NCI-H510A treated with DMSO at 0.1 percent for 48 hours (cell line): ENCODE results near the gene ST3GAL5.

Experiments
- DNase-seq: peaks from one replicate; lab custom pipeline; 2025; lab: John Stamatoyannopoulos, UW

ST3GAL5 gene

DNA sequence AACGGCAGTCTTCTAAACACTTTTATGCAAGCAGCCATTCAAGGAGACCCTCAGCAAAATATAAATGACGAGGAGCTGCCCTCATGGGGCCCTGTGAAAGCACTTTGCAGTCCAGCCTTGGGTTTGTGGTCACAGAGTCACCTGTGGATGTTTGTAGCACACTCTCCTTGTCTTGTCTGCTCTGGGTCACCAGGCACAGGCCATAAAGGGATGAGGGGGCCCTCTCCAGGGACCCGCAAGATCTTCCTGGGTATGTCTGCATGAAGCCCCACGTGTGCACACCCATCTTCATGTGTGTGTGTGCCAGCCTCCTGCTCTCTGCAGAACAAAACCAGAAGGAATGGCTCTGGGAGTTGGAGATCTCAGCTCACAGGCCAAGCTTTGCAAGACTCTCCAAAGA lies 98.8 kb downstream of the ST3GAL5 start:
- DNase-seq = no peak

DNA sequence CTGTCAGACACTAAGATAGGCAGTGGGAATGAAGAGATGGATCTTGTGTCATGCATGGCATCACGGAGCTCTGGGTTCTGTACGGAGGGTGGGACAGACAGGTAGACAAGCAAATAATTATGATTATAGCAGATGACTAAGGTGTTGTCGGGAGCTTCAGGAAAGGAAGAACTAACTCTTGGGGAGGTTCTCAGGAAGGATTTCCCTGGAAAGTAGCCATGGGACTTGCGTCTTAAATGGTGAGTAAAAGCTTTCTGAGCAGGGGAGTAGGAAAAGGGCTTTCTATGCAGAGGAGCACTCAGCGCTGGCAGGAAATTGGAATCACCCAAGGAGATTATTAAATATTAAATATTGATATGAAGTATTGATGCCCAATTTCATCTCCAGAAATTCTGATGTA lies 99.5 kb downstream of the ST3GAL5 start:
- no peak for DNase-seq

DNA sequence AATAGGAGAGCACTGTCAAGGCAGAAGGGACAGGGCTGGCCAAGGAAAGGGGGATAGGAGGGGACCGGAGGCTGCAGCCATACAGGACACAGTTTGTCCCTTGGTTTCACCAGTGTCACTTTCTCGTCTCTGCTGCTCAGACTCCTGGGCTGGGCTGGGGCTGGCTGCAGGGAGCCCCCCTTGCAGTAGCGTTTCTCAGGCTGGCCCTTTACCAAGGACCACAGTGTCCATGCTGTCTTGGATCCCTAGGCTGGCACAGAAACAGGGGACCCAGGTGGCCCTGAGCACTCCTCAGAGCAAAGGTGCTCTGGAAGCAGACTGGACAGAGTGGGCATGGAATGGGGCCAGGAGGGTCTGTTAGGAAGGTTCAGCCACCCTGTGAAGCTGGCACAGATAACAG lies 100.2 kb downstream of the ST3GAL5 start:
- DNase-seq = no peak

DNA sequence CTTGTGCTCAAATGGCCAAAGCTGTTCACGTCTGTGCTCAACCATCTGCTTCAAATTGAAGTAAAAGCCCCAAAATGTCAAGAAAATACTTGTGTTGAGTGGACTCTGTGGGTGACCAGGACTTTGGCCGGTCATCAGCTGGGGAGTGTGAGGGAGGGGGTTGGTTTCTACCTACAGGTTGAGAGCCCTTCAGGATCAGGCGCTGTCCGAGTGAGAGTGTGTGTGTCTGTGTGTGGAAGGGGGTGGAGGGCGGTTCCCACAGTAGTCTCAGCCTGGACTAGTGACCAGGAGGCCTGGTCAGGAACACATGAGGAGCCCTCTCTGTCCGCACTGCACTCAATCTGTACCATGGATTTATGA lies 100.8 kb downstream of the ST3GAL5 start:
- no peak for DNase-seq

DNA sequence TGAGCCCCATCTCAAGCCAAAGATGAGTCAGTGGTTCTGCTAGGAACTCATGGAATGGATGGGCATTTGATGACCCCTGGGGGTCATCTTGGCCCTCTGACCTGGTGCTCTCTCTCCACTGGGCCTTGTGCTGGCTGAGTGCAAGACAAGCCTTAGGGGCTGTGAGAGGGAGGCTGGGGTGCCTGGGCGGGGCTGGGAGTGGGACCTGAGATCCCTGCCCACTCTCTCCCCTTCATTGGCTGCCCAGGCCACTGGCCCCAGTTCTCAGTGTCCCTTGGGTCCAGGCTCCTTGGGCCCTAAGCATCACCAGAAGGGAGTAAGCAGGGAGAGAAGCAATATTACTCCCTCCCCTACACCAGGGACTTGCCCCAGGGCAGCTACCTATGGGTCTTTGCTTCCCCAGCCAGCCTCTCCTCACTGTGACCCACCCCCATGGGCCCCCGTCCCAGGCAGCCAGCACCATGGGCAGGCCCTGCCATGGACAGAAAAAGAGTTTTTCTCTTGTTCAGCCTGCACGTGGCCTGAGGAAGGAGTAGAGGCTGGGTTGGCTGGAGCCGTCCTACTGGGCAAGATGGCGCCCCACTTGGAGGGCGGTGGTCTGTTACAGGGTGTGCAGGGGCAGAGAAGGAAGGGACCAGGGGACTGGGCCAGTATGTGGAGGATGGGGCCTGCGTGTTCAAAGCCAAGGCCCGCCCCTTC lies 101.4 kb downstream of the ST3GAL5 start:
- DNase-seq = no peak
